ENCODE results near the gene FCHO2.

FCHO2 gene

GRCh38 chr5:73125289-73125688 lies 169.4 kb downstream of the FCHO2 start:
- H3K27ac ChIP-seq: no peak overlapping the region
- TF ChIP-seq CTCF (conservative IDR thresholded peaks at IDR 0.05) (no peak), ZFX (IDR thresholded peaks at IDR 0.05) (no peak)

- TF ChIP-seq CTCF (conservative IDR thresholded peaks at IDR 0.05) (no peak), ZFX (IDR thresholded peaks at IDR 0.05) (no peak)
- no peak overlapping the region for H3K27ac ChIP-seq
Measured at GRCh38 chr5:73126381-73126780, 170.5 kb downstream of the FCHO2 start.

- TF ChIP-seq CTCF (conservative IDR thresholded peaks at IDR 0.05): no peak
- TF ChIP-seq ZFX (IDR thresholded peaks at IDR 0.05): no peak
- no peak overlapping the region for H3K27ac ChIP-seq
Measured at GRCh38 chr5:73126957-73127356, 171.1 kb downstream of the FCHO2 start.

- no peak for TF ChIP-seq ZFX (IDR thresholded peaks at IDR 0.05)
- no peak for TF ChIP-seq CTCF (conservative IDR thresholded peaks at IDR 0.05)
- no peak overlapping the region for H3K27ac ChIP-seq
Measured at GRCh38 chr5:73129143-73129542, 173.3 kb downstream of the FCHO2 start.

GRCh38 chr5:73130811-73131210 lies 175.0 kb downstream of the FCHO2 start:
- no peak overlapping the region for H3K27ac ChIP-seq
- no peak for TF ChIP-seq ZFX (IDR thresholded peaks at IDR 0.05)
- TF ChIP-seq CTCF (conservative IDR thresholded peaks at IDR 0.05): no peak

- TF ChIP-seq CTCF (conservative IDR thresholded peaks at IDR 0.05) (no peak), ZFX (IDR thresholded peaks at IDR 0.05) (no peak)
- H3K27ac ChIP-seq: no peak overlapping the region
Measured at GRCh38 chr5:73131711-73132425, 176.0 kb downstream of the FCHO2 start.

- TF ChIP-seq ZFX (IDR thresholded peaks at IDR 0.05): no peak
- TF ChIP-seq CTCF (conservative IDR thresholded peaks at IDR 0.05): no peak
Measured at GRCh38 chr5:73132759-73133158, 176.9 kb downstream of the FCHO2 start.

More at GRCh38 chr5:73132759-73133158, 176.9 kb downstream of the FCHO2 start:
- H3K27ac ChIP-seq: no peak overlapping the region

Data from C4-2B (cell line).